ENCODE data around the gene DUOX1. TPM values are rescaled to one million over a fixed set of nuclear protein-coding genes. Genes with fewer than 3 reads are reported as not detected.

The DUOX1 gene
- total RNA-seq, 1 donor from 2014 or later = 98.7 TPM

GRCh38 chr15:45093013-45093412 is 36.8 kb upstream of the DUOX1 start:
- DNase-seq (ENCODE audit: extremely low spot score in 2 of 2) = no peak
- H3K27ac ChIP-seq = no peak overlapping the region
- no peak overlapping the region for H3K4me3 ChIP-seq

GRCh38 chr15:45093622-45094357 is 36.0 kb upstream of the DUOX1 start:
- Histone ChIP-seq H3K36me3 (no peaks in the 10 kb centered on the region), H3K27me3 (no peaks in the 10 kb centered on the region), H3K4me1 (no peaks in the 10 kb centered on the region), H3K27ac (no peak overlapping the region), H3K4me3 (no peak overlapping the region), H3K9me3 (no peaks in the 10 kb centered on the region)
- intact Hi-C loops (cut with DNase I) = no loop called here
- TF ChIP-seq CTCF (IDR thresholded peaks at IDR 0.05) = no peak
- no peak for TF ChIP-seq POLR2AphosphoS5 (IDR thresholded peaks at IDR 0.05; ENCODE audit: insufficient read depth in 1 of 2, low read depth in 1 of 2)
- no peak for TF ChIP-seq POLR2A (IDR thresholded peaks at IDR 0.05)
- DNase-seq (ENCODE audit: extremely low spot score in 2 of 2) = no peak

More at GRCh38 chr15:45093013-45093412, 36.8 kb upstream of the DUOX1 start:
- Histone ChIP-seq H3K27me3 (no peaks in the 10 kb centered on the region), H3K36me3 (no peaks in the 10 kb centered on the region), H3K4me1 (no peaks in the 10 kb centered on the region), H3K9me3 (no peaks in the 10 kb centered on the region)
- intact Hi-C loops (cut with DNase I) = no loop called here
- TF ChIP-seq CTCF (IDR thresholded peaks at IDR 0.05) = no peak
- TF ChIP-seq POLR2AphosphoS5 (IDR thresholded peaks at IDR 0.05; ENCODE audit: insufficient read depth in 1 of 2, low read depth in 1 of 2) = no peak
- no peak for TF ChIP-seq POLR2A (IDR thresholded peaks at IDR 0.05)

GRCh38 chr15:45094358-45094730 is 35.5 kb upstream of the DUOX1 start:
- Histone ChIP-seq H3K4me3 (no peak overlapping the region), H3K4me1 (no peaks in the 10 kb centered on the region), H3K9me3 (no peaks in the 10 kb centered on the region), H3K36me3 (no peaks in the 10 kb centered on the region), H3K27me3 (no peaks in the 10 kb centered on the region), H3K27ac (no peak overlapping the region)
- TF ChIP-seq CTCF (IDR thresholded peaks at IDR 0.05) (no peak), POLR2A (IDR thresholded peaks at IDR 0.05) (no peak), POLR2AphosphoS5 (IDR thresholded peaks at IDR 0.05; ENCODE audit: insufficient read depth in 1 of 2, low read depth in 1 of 2) (no peak)
- no peak for DNase-seq (ENCODE audit: extremely low spot score in 2 of 2)
- intact Hi-C loops (cut with DNase I) = no loop called here

- intact Hi-C loops (cut with DNase I) = no loop called here
- H3K4me3 ChIP-seq = no peak overlapping the region
- no peak for DNase-seq (ENCODE audit: extremely low spot score in 2 of 2)
- H3K36me3 ChIP-seq = no peaks in the 10 kb centered on the region
- no peaks in the 10 kb centered on the region for H3K4me1 ChIP-seq
- H3K27me3 ChIP-seq = no peaks in the 10 kb centered on the region
- no peak for TF ChIP-seq POLR2A (IDR thresholded peaks at IDR 0.05)
- no peak for TF ChIP-seq POLR2AphosphoS5 (IDR thresholded peaks at IDR 0.05; ENCODE audit: insufficient read depth in 1 of 2, low read depth in 1 of 2)
- no peak for TF ChIP-seq CTCF (IDR thresholded peaks at IDR 0.05)
- H3K9me3 ChIP-seq = no peaks in the 10 kb centered on the region
- H3K27ac ChIP-seq = no peak overlapping the region
These were observed 34.1 kb upstream of the DUOX1 start for GRCh38 chr15:45095661-45096060.

GRCh38 chr15:45097466-45097865 is 32.3 kb upstream of the DUOX1 start:
- H3K36me3 ChIP-seq = no peaks in the 10 kb centered on the region
- intact Hi-C loops (cut with DNase I) = no loop called here

More at GRCh38 chr15:45097466-45097865, 32.3 kb upstream of the DUOX1 start:
- Histone ChIP-seq H3K4me1 (no peaks in the 10 kb centered on the region), H3K9me3 (no peaks in the 10 kb centered on the region), H3K27me3 (no peaks in the 10 kb centered on the region), H3K4me3 (no peak overlapping the region), H3K27ac (no peak overlapping the region)
- TF ChIP-seq POLR2A (IDR thresholded peaks at IDR 0.05) (no peak), CTCF (IDR thresholded peaks at IDR 0.05) (no peak), POLR2AphosphoS5 (IDR thresholded peaks at IDR 0.05; ENCODE audit: insufficient read depth in 1 of 2, low read depth in 1 of 2) (no peak)
- DNase-seq (ENCODE audit: extremely low spot score in 2 of 2) = no peak
